Renal pelvis (tissue), 4 donors: ENCODE measurements around the gene SCN1B. TPM values are rescaled to one million over a fixed set of nuclear protein-coding genes. Genes with fewer than 3 reads are reported as not detected.

Source experiments
- DNase-seq: peaks from one replicate; pipeline ENCODE4 v3.0.0-alpha.2; 2013
- polyA plus RNA-seq, 3 donors: library from polyadenylated mRNA; unstranded; fragments of 120-200 nt; gene quantifications; one replicate each; pipeline ENCODE4 v1.2.1, GENCODE V29; 2013; ENCODE audit not compliant: insufficient read length in 3 of 3

The SCN1B gene
- polyA plus RNA-seq, 3 donors, result 0.95 to 1.5 (median 1.0) TPM

GRCh38 chr19:35074426-35075201, 44.3 kb downstream of the SCN1B start:
- no peak for DNase-seq

- no peak for DNase-seq
Observed at GRCh38 chr19:35075202-35076025, 45.1 kb downstream of the SCN1B start.

GRCh38 chr19:35076026-35076370, 45.7 kb downstream of the SCN1B start:
- DNase-seq, result no peak

- DNase-seq, result no peak
Observed at GRCh38 chr19:35076657-35077056, 46.4 kb downstream of the SCN1B start.

- DNase-seq, result no peak
Observed at GRCh38 chr19:35077411-35078223, 47.3 kb downstream of the SCN1B start.

GRCh38 chr19:35079826-35080225, 49.6 kb downstream of the SCN1B start:
- no peak for DNase-seq

GRCh38 chr19:35080613-35081170, 50.4 kb downstream of the SCN1B start:
- no peak for DNase-seq

- no peak for DNase-seq
Observed at GRCh38 chr19:35081201-35081600, 50.9 kb downstream of the SCN1B start.

- no peak for DNase-seq
Observed at GRCh38 chr19:35083691-35084508, 53.6 kb downstream of the SCN1B start.

GRCh38 chr19:35084509-35084762, 54.2 kb downstream of the SCN1B start:
- DNase-seq, result no peak

GRCh38 chr19:35085947-35086346, 55.7 kb downstream of the SCN1B start:
- DNase-seq, result no peak

- DNase-seq, result no peak
Observed at GRCh38 chr19:35086455-35086854, 56.2 kb downstream of the SCN1B start.

- DNase-seq, result no peak
Observed at GRCh38 chr19:35087393-35087792, 57.1 kb downstream of the SCN1B start.

GRCh38 chr19:35088131-35088913, 58.1 kb downstream of the SCN1B start:
- DNase-seq, result no peak

GRCh38 chr19:35089554-35089953, 59.3 kb downstream of the SCN1B start:
- DNase-seq, result no peak

Other genes starting within 250 kb of the SCN1B start
- 10 to 100 TPM in 1 of 3 donors, 1 to 10 TPM in 2; 5.8 to 11.7 (median 7.4) TPM for gene ZNF30, start 103.6 kb upstream of the SCN1B start, polyA plus RNA-seq
- 1 to 10 TPM; 5.4 to 7.1 (median 6.6) TPM for gene ZNF792, start 66.2 kb upstream of the SCN1B start, polyA plus RNA-seq
- 10 to 100 TPM; 54.9 to 72.8 (median 65.6) TPM for gene GRAMD1A, start 30.1 kb upstream of the SCN1B start, polyA plus RNA-seq
- 100 to 1,000 TPM; 118 to 150 (median 128) TPM for gene HPN, start 11.3 kb downstream of the SCN1B start, polyA plus RNA-seq
- 10 to 100 TPM; 18.6 to 23.9 (median 23.1) TPM for gene FXYD3, start 85.4 kb downstream of the SCN1B start, polyA plus RNA-seq
- gene LGI4, start 104.6 kb downstream of the SCN1B start, polyA plus RNA-seq, result 1 to 10 TPM; 2.2 to 3.2 (median 3.0) TPM
- gene FXYD1, start 108.4 kb downstream of the SCN1B start, polyA plus RNA-seq, result 10 to 100 TPM; 21.8 to 27.0 (median 26.5) TPM
- 1 to 10 TPM in 1 of 3 donors, under 1 TPM in 2; 0.40 to 1.3 (median 0.95) TPM for gene FXYD7, start 112.8 kb downstream of the SCN1B start, polyA plus RNA-seq
- gene FXYD5, start 124.3 kb downstream of the SCN1B start, polyA plus RNA-seq, result 10 to 100 TPM; 21.7 to 26.8 (median 23.0) TPM
- gene FAM187B, start 198.3 kb downstream of the SCN1B start, polyA plus RNA-seq, result under 1 TPM in 1 of 3 donors, not detected in 2; 0.07 TPM
- gene LSR, start 218.5 kb downstream of the SCN1B start, polyA plus RNA-seq, result 10 to 100 TPM; 65.3 to 68.6 (median 67.9) TPM
- 100 to 1,000 TPM; 171 to 192 (median 185) TPM for gene USF2, start 238.5 kb downstream of the SCN1B start, polyA plus RNA-seq